DMS79 treated with DMSO at 0.1 percent for 48 hours (cell line): ENCODE results near the gene LUZP4.
"Not testable (repeated sequence)": the region's sequence is repeated elsewhere in the genome, so short reads cannot be mapped to it uniquely, and the experiment has no call there.

Experiments used
- DNase-seq: peaks from one replicate; lab custom pipeline; 2025; lab: John Stamatoyannopoulos, UW

LUZP4 gene

GRCh38 chrX:115337491-115338144, 48.1 kb downstream of the LUZP4 start:
- no peak for DNase-seq

DNA sequence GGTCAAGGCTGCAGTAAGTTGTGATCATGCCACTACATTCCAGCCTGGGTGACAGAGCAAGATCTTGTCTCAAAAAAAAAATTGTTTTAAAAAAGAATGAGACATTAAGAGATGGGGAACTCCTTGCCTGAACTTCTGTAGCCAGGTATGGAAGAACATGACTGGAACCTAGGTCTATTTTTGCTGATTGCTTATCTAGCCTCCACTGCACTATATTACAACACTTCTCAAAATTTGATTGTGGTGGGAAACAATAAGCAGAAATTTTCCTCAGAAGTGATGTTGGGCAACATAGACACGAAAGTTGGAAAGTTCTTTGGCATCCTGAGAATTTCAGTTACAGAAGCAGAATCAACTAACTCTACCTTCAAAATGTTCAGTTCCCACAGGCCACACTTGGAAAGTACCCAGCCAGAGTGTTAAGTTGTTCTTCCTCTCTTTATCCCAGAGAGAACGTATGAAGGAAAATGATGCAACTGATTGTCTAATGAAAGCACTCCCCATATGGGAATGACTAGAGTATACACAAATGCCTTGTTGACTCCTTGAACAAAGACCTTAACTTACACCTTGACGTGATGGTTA, 50.0 kb downstream of the LUZP4 start:
- no peak for DNase-seq

DNA sequence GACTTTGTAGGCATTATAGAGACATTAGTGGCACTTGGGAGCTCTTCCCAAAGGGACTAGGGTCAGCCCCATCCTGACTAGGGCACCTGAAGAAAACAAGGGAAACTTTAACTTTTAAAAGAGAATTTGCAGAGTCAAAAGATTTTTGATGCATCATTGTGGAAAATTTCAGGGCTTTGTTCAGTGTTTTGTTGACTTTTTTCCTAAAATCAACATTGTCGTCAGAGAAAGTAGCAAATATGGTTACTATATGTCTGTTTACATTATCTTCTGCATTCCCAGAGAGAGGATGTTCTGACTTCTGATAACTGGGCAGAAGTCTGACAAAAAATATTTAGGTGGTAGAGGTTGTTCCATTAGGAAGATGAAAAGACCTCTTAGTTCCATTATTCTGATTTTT, 51.9 kb downstream of the LUZP4 start:
- no peak for DNase-seq

DNA sequence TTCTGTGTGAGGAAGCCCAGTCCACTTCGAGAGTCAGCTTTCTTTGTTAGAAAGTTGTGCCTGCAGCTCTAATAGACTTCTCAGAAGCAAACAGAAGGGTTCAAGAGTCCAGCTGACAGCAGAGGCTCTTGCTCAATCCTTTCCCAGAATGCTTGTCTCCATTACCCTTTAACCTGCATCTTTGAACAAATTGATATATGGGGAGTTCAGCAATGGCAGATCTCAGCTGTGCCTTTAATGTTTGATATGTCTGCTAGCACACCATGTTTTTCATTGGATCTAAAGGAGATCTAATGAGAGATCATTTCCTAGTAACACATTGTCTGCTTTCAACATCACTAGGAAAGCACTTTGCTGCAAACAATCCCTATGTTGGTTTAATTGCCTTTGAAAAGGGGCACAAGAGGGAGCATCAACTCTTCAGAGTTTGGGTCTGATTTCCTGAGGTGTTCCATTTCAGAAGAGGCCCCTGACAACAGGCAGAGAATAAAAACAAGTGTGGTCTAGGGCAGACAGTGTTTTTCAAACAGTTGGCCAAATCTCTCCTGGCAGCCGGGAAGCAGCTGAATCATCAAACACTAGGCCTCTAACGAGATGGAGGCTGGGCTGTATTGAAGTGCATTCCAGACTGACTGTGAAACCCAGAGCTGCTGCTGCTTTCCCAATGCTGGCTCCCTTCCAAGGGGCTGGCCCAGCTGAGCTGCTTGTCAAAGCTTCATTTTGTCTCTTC, 55.5 kb downstream of the LUZP4 start:
- DNase-seq, result peak; percentile 79

GRCh38 chrX:115345615-115346014, 56.1 kb downstream of the LUZP4 start:
- DNase-seq, result no peak

- DNase-seq, result not testable (repeated sequence)
These were observed 57.2 kb downstream of the LUZP4 start for GRCh38 chrX:115346738-115347137.

DNA sequence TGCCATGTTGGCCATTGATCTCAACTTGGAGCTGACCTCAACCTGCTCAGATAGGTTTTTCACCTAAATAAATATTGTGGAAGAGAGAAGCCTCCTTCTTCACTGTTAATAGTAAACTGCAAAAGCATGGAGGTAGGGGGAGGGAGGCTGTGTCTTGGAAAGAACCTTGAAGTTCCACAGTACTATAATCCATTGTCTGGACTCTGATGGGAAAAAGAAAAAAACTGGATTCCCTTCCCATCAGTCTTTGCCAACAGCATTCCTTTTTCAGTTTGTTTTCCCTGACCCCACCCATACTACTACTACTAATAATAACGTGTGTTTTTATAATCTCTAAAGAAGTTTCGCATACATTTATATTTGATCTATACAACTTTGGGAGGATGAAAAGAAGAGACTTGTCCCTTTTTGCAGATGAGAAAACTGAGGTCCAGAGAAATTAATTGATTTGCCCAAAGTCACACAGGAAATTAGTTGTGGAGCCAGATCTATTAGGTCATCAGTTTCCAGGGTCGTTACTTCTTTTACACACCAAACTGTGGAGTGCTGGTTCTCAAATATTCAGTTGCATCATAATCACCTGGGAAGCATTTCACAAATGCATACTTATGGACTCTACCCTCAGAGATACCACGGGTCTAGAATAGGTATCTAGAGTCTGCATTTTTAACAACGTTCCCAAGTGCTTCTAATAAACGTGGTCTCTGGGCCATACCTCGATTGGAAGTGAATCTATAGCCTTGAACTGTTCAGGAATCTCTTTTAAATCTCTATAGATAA, 59.1 kb downstream of the LUZP4 start:
- DNase-seq, result no peak

- peak; percentile 4 for DNase-seq
These were observed 61.3 kb downstream of the LUZP4 start for GRCh38 chrX:115350711-115351381.

GRCh38 chrX:115356369-115356768, 66.9 kb downstream of the LUZP4 start:
- DNase-seq, result no peak
